Stimulated activated CD8-positive, alpha-beta memory T cell treated with anti-CD3 and anti-CD28 coated beads, Interleukin-4, amount 100 ng/mL, for 1 hour (primary cell): ENCODE results near the gene OR8D2.

ENCODE experiments used
- DNase-seq, 2 donors: peaks; one replicate each; pipeline ENCODE4 v3.0.0-alpha.2; 2020; ENCODE audit warnings: low read depth in 2 of 2, low spot score in 1 of 2

OR8D2 gene

GRCh38 chr11:124320097-124320496 lies at the start of gene OR8D2:
OR8D2 (minus strand) TSS chr11:124320197; CDS start chr11:124320197, 0 bp downstream.
- DNase-seq, result no peak

GRCh38 chr11:124359566-124359965 lies 39.6 kb upstream of the OR8D2 start:
- no peak for DNase-seq

- no peak for DNase-seq
Observed at GRCh38 chr11:124346311-124346955, 26.4 kb upstream of the OR8D2 start.

GRCh38 chr11:124344346-124344745 lies 24.3 kb upstream of the OR8D2 start:
- DNase-seq, result no peak

GRCh38 chr11:124340142-124340447 lies 20.1 kb upstream of the OR8D2 start:
- no peak for DNase-seq

- no peak for DNase-seq
Observed at GRCh38 chr11:124339396-124340141, 19.6 kb upstream of the OR8D2 start.

GRCh38 chr11:124331873-124332272 lies 11.9 kb upstream of the OR8D2 start:
- DNase-seq, result no peak

- no peak for DNase-seq
Observed at GRCh38 chr11:124329787-124330478, 9.9 kb upstream of the OR8D2 start.

GRCh38 chr11:124327775-124328174 lies 7.8 kb upstream of the OR8D2 start:
- no peak for DNase-seq

GRCh38 chr11:124322356-124322755 lies 2.4 kb upstream of the OR8D2 start:
- no peak for DNase-seq

- no peak for DNase-seq
Observed at GRCh38 chr11:124315052-124315451, 4.9 kb downstream of the OR8D2 start.

- DNase-seq, result no peak
Observed at GRCh38 chr11:124313849-124314248, 6.1 kb downstream of the OR8D2 start, which contains the start of gene OR8D1. OR8D1 (minus strand) TSS chr11:124313949; CDS start chr11:124310766, 3,183 bp downstream.

- DNase-seq, result no peak
Observed at GRCh38 chr11:124313131-124313530, 6.9 kb downstream of the OR8D2 start.

GRCh38 chr11:124311670-124312069 lies 8.3 kb downstream of the OR8D2 start:
- no peak for DNase-seq

- no peak for DNase-seq
Observed at GRCh38 chr11:124311269-124311668, 8.7 kb downstream of the OR8D2 start.

GRCh38 chr11:124310721-124311120 lies 9.3 kb downstream of the OR8D2 start:
- no peak for DNase-seq

GRCh38 chr11:124307093-124307492 lies 12.9 kb downstream of the OR8D2 start:
- no peak for DNase-seq

- DNase-seq, result no peak
Observed at GRCh38 chr11:124302347-124303125, 17.5 kb downstream of the OR8D2 start.

- DNase-seq, result no peak
Observed at GRCh38 chr11:124301548-124301947, 18.4 kb downstream of the OR8D2 start.

- no peak for DNase-seq
Observed at GRCh38 chr11:124297921-124298320, 22.1 kb downstream of the OR8D2 start.

- DNase-seq, result no peak
Observed at GRCh38 chr11:124296016-124296415, 24.0 kb downstream of the OR8D2 start.
